ENCODE results near the gene MAPK11.

The MAPK11 gene

GRCh38 chr22:50317674-50318073 is 47.5 kb upstream of the MAPK11 start:
- no peak overlapping the region for H3K4me2 ChIP-seq (ENCODE audit: low read length)
- no peak overlapping the region for H3K9ac ChIP-seq (ENCODE audit: low read length)

GRCh38 chr22:50317178-50317577 is 47.0 kb upstream of the MAPK11 start:
- no peak overlapping the region for H3K4me2 ChIP-seq (ENCODE audit: low read length)
- 0 out of 2 replicates have a peak, but pooled peaks cover 9% of the 10 kb centered on the region for H3K27me3 ChIP-seq (ENCODE audit: low read depth, low read length)
- no peak overlapping the region for H3K4me3 ChIP-seq (ENCODE audit: low read length)
- H3K36me3 ChIP-seq (replicated peaks; ENCODE audit: low read depth, low read length) = no peaks in the 10 kb centered on the region
- no peaks in the 10 kb centered on the region for H3K9me3 ChIP-seq (ENCODE audit: insufficient read depth, low read length)
- H3K4me1 ChIP-seq (ENCODE audit: low read length) = peaks cover 32% of the 10 kb centered on the region
- no peaks in the 10 kb centered on the region for H4K20me1 ChIP-seq (ENCODE audit: insufficient read depth, low read length)
- no peak overlapping the region for H3K9ac ChIP-seq (ENCODE audit: low read length)
- H3K79me2 ChIP-seq (ENCODE audit: low read length) = no peaks in the 10 kb centered on the region
- no peak for TF ChIP-seq CTCF (IDR thresholded peaks at IDR 0.05; ENCODE audit: low read depth, low read length)
- no peak overlapping the region for H3K27ac ChIP-seq (ENCODE audit: low read length)
- no peak overlapping the region for H2AFZ ChIP-seq (ENCODE audit: low read depth, low read length)

More at GRCh38 chr22:50317674-50318073, 47.5 kb upstream of the MAPK11 start:
- Histone ChIP-seq H4K20me1 (ENCODE audit: insufficient read depth, low read length) (no peaks in the 10 kb centered on the region), H3K79me2 (ENCODE audit: low read length) (no peaks in the 10 kb centered on the region), H3K9me3 (ENCODE audit: insufficient read depth, low read length) (no peaks in the 10 kb centered on the region), H3K27me3 (ENCODE audit: low read depth, low read length) (0 out of 2 replicates have a peak, but pooled peaks cover 9% of the 10 kb centered on the region), H3K4me3 (ENCODE audit: low read length) (no peak overlapping the region), H3K4me1 (ENCODE audit: low read length) (peaks cover 32% of the 10 kb centered on the region), H2AFZ (ENCODE audit: low read depth, low read length) (no peak overlapping the region), H3K27ac (ENCODE audit: low read length) (no peak overlapping the region), H3K36me3 (replicated peaks; ENCODE audit: low read depth, low read length) (no peaks in the 10 kb centered on the region)
- TF ChIP-seq CTCF (IDR thresholded peaks at IDR 0.05; ENCODE audit: low read depth, low read length) = no peak
- TF ChIP-seq EZH2phosphoT487 (IDR thresholded peaks at IDR 0.05; ENCODE audit: low read depth) = no peak

GRCh38 chr22:50316114-50317065 is 46.2 kb upstream of the MAPK11 start:
- Histone ChIP-seq H3K36me3 (replicated peaks; ENCODE audit: low read depth, low read length) (no peaks in the 10 kb centered on the region), H3K4me3 (ENCODE audit: low read length) (no peak overlapping the region)

More at GRCh38 chr22:50316114-50317065, 46.2 kb upstream of the MAPK11 start:
- 0 out of 2 replicates have a peak, but pooled peaks cover 9% of the 10 kb centered on the region for H3K27me3 ChIP-seq (ENCODE audit: low read depth, low read length)
- H2AFZ ChIP-seq (ENCODE audit: low read depth, low read length) = no peak overlapping the region
- H4K20me1 ChIP-seq (ENCODE audit: insufficient read depth, low read length) = no peaks in the 10 kb centered on the region
- H3K9ac ChIP-seq (ENCODE audit: low read length) = no peak overlapping the region
- no peak overlapping the region for H3K27ac ChIP-seq (ENCODE audit: low read length)
- TF ChIP-seq EZH2phosphoT487 (IDR thresholded peaks at IDR 0.05; ENCODE audit: low read depth) (no peak), CTCF (IDR thresholded peaks at IDR 0.05; ENCODE audit: low read depth, low read length) (no peak)
- H3K9me3 ChIP-seq (ENCODE audit: insufficient read depth, low read length) = no peaks in the 10 kb centered on the region
- H3K4me2 ChIP-seq (ENCODE audit: low read length) = no peak overlapping the region
- H3K4me1 ChIP-seq (ENCODE audit: low read length) = peaks cover 32% of the 10 kb centered on the region
- no peaks in the 10 kb centered on the region for H3K79me2 ChIP-seq (ENCODE audit: low read length)

Measured in OCI-LY3 (cell line).